Tibial nerve (tissue), 4 donors: ENCODE measurements around the gene SHROOM2. TPM values are rescaled to one million over a fixed set of nuclear protein-coding genes. Genes with fewer than 3 reads are reported as not detected.

Experiments
- DNase-seq, 2 donors: peaks; one replicate each; pipeline ENCODE4 v3.0.0-alpha.2; 2019; ENCODE audit warnings: low spot score in 2 of 2
- H3K27ac ChIP-seq, 4 donors: fragments of 200-600 bp; sonication (generic) in 3 of 4; one replicate each; pipeline ENCODE4 v1.5.1; 2017 to 2019; ENCODE audit warnings: mild to moderate bottlenecking in 1 of 4
- H3K27me3 ChIP-seq, 2 donors: fragments of 200-600 bp; sonication (generic) in 1 of 2; one replicate each; pipeline versions ENCODE4 v1.5.1 to v1.6.0; 2017 to 2019
- H3K36me3 ChIP-seq, 3 donors: fragments of 200-600 bp; sonication (generic); one replicate each; pipeline ENCODE4 v1.5.1; 2018 to 2019
- H3K4me1 ChIP-seq, 4 donors: fragments of 200-600 bp; sonication (generic) in 3 of 4; one replicate each; pipeline ENCODE4 v1.5.1; 2017 to 2019
- H3K4me3 ChIP-seq, 4 donors: fragments of 200-600 bp; sonication (generic) in 3 of 4; one replicate each; pipeline ENCODE4 v1.5.1; 2017 to 2019; ENCODE audit warnings: mild to moderate bottlenecking in 1 of 4, moderate library complexity in 1 of 4
- H3K9me3 ChIP-seq, 4 donors: fragments of 200-600 bp; sonication (generic) in 3 of 4; one replicate each; pipeline ENCODE4 v1.5.1; 2017 to 2019
- CTCF ChIP-seq, 5 experiments: fragments of 200-600 bp in 3 of 5; fragments of 450-650 bp in 2 of 5; sonication (generic) in 3 of 5; IDR thresholded peaks; one replicate each; pipeline ENCODE4 v1.5.1; 2016 to 2019; ENCODE audit warnings: antibody characterized with exemption in 5 of 5, mild to moderate bottlenecking in 3 of 5, moderate library complexity in 2 of 5
- EP300 ChIP-seq, 2 donors: sonication (generic); formaldehyde crosslinking; IDR thresholded peaks; one replicate each; pipeline ENCODE4 v1.6.1; 2017; ENCODE audit warnings: antibody characterized with exemption in 2 of 2, mild to moderate bottlenecking in 1 of 2
- POLR2A ChIP-seq, 2 donors: fragments of 450-650 bp; IDR thresholded peaks; one replicate each; pipeline ENCODE4 v1.6.1; 2017; ENCODE audit warnings: antibody characterized with exemption in 2 of 2, mild to moderate bottlenecking in 2 of 2, moderate library complexity in 2 of 2
- WGBS, 2 donors: methylation state at CpG; one replicate each; pipeline ENCODE4 v1.1.5; 2018; 5-methylcytosine and 5-hydroxymethylcytosine counted together
- total RNA-seq, 4 donors: library from RNA; depleted of rRNA; stranded (reverse); fragments of >200 nt; gene quantifications; one replicate each; pipeline ENCODE4 v1.1.0, GENCODE V29; 2016

The SHROOM2 gene
- total RNA-seq, 4 donors from 2014 or later = 2.7 to 5.0 (median 3.6) TPM

- no peaks in the 10 kb centered on the region for H3K4me1 ChIP-seq
- TF ChIP-seq POLR2A (IDR thresholded peaks at IDR 0.05) (no peak), CTCF (IDR thresholded peaks at IDR 0.05) (no peak), EP300 (IDR thresholded peaks at IDR 0.05) (no peak)
- no peaks in the 10 kb centered on the region for H3K36me3 ChIP-seq
- WGBS, 2 donors = 59 to 78% methylated on average over 4 of the region's 4 CpGs
- peak overlapping the region in 1 of 4 donors; percentile 24 for H3K27ac ChIP-seq
- H3K9me3 ChIP-seq = no peaks in the 10 kb centered on the region
- no peak for DNase-seq
- no peak overlapping the region for H3K4me3 ChIP-seq
- peaks cover 0 to 3% of the 10 kb centered on the region in 2 donors for H3K27me3 ChIP-seq
These were observed 126.9 kb downstream of the SHROOM2 start for GRCh38 chrX:9913146-9913433.

GRCh38 chrX:9917861-9918260, 131.6 kb downstream of the SHROOM2 start:
- Histone ChIP-seq H3K36me3 (no peaks in the 10 kb centered on the region), H3K27me3 (no peaks in the 10 kb centered on the region), H3K4me3 (no peak overlapping the region), H3K27ac (no peak overlapping the region), H3K9me3 (no peaks in the 10 kb centered on the region), H3K4me1 (no peaks in the 10 kb centered on the region)
- TF ChIP-seq CTCF (IDR thresholded peaks at IDR 0.05) = no peak
- TF ChIP-seq EP300 (IDR thresholded peaks at IDR 0.05) = no peak
- TF ChIP-seq POLR2A (IDR thresholded peaks at IDR 0.05) = no peak
- 78 to 86% methylated on average over 5 of the region's 5 CpGs for WGBS, 2 donors
- no peak for DNase-seq

GRCh38 chrX:9919632-9920172, 133.5 kb downstream of the SHROOM2 start:
- no peaks in the 10 kb centered on the region for H3K36me3 ChIP-seq
- H3K27me3 ChIP-seq = no peaks in the 10 kb centered on the region
- H3K4me1 ChIP-seq = no peaks in the 10 kb centered on the region
- no peak for DNase-seq
- TF ChIP-seq POLR2A (IDR thresholded peaks at IDR 0.05) (no peak), CTCF (IDR thresholded peaks at IDR 0.05) (no peak), EP300 (IDR thresholded peaks at IDR 0.05) (no peak)
- no peaks in the 10 kb centered on the region for H3K9me3 ChIP-seq
- no peak overlapping the region for H3K27ac ChIP-seq
- no peak overlapping the region for H3K4me3 ChIP-seq
- 81 to 87% methylated on average over 3 of the region's 3 CpGs for WGBS, 2 donors

GRCh38 chrX:9921407-9921806, 135.2 kb downstream of the SHROOM2 start:
- Histone ChIP-seq H3K27ac (no peak overlapping the region), H3K4me3 (no peak overlapping the region), H3K36me3 (no peaks in the 10 kb centered on the region), H3K27me3 (no peaks in the 10 kb centered on the region), H3K4me1 (no peaks in the 10 kb centered on the region), H3K9me3 (no peaks in the 10 kb centered on the region)
- no peak for DNase-seq
- WGBS, 2 donors = 87 to 94% methylated on average over 5 of the region's 5 CpGs
- TF ChIP-seq POLR2A (IDR thresholded peaks at IDR 0.05) = no peak
- no peak for TF ChIP-seq EP300 (IDR thresholded peaks at IDR 0.05)

- no peak for TF ChIP-seq POLR2A (IDR thresholded peaks at IDR 0.05)
- TF ChIP-seq CTCF (IDR thresholded peaks at IDR 0.05) = no peak
- no peak for TF ChIP-seq EP300 (IDR thresholded peaks at IDR 0.05)
- Histone ChIP-seq H3K36me3 (no peaks in the 10 kb centered on the region), H3K27me3 (no peaks in the 10 kb centered on the region), H3K4me3 (no peak overlapping the region), H3K27ac (no peak overlapping the region), H3K9me3 (no peaks in the 10 kb centered on the region), H3K4me1 (no peaks in the 10 kb centered on the region)
- no peak for DNase-seq
- WGBS, 2 donors = 79 to 80% methylated on average over 3 to 5 of the region's 5 CpGs
These were observed 137.1 kb downstream of the SHROOM2 start for GRCh38 chrX:9923357-9923756.

GRCh38 chrX:9926002-9926401, 139.8 kb downstream of the SHROOM2 start:
- no peak overlapping the region for H3K27ac ChIP-seq
- WGBS, 2 donors = 86 to 91% methylated on average over 7 to 9 of the region's 9 CpGs
- TF ChIP-seq EP300 (IDR thresholded peaks at IDR 0.05) = no peak
- TF ChIP-seq POLR2A (IDR thresholded peaks at IDR 0.05) = no peak
- no peak for TF ChIP-seq CTCF (IDR thresholded peaks at IDR 0.05)

More at GRCh38 chrX:9926002-9926401, 139.8 kb downstream of the SHROOM2 start:
- H3K4me1 ChIP-seq = no peaks in the 10 kb centered on the region
- H3K36me3 ChIP-seq = no peaks in the 10 kb centered on the region
- DNase-seq = no peak
- no peaks in the 10 kb centered on the region for H3K27me3 ChIP-seq
- H3K9me3 ChIP-seq = no peaks in the 10 kb centered on the region
- no peak overlapping the region for H3K4me3 ChIP-seq
